ENCODE data around the gene PTPRE. TPM values are rescaled to one million over a fixed set of nuclear protein-coding genes. Genes with fewer than 3 reads are reported as not detected.

The PTPRE gene
- total and polyA plus RNA-seq, 2 donors from 2014 or later: 1.1 to 25.7 TPM

DNA sequence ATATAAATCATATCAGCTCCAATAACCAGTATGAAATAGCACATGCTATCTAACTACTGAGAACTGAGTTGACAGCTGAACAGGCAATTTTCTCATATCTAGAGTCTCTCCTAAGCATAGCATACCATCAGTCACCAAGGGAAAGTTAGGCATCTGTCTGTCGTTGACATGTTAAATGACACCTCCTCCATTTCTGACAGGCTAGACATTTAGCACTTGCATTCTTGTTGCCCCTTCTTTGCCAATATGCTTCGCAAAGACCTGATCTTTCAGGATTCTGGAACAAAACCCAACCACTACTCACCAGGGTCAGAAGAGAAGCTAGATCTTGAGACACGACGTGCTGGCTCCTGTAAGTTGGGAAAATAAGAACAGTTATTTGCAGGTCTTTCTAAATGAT lies 209.3 kb downstream of the PTPRE start:
- DNase-seq: no peak
- no peaks in the 10 kb centered on the region for H3K9me3 ChIP-seq (ENCODE audit: control insufficient read depth in 2 of 3, insufficient read depth in 1 of 3, low read length in 3 of 3)
- peaks cover 0 to 2% (median 0%) of the 10 kb centered on the region in 3 donors for H3K36me3 ChIP-seq (ENCODE audit: control insufficient read depth in 2 of 3, insufficient read depth in 3 of 3, low read length in 3 of 3)
- H3K4me1 ChIP-seq (ENCODE audit: control insufficient read depth in 2 of 3, insufficient read depth in 2 of 3, low read depth in 1 of 3, low read length in 3 of 3): no peaks in the 10 kb centered on the region
- no peaks in the 10 kb centered on the region for H3K27me3 ChIP-seq (ENCODE audit: control insufficient read depth, insufficient read depth, low read length)
- intact Hi-C loops (cut with DNase I): no loop called here
- TF ChIP-seq, protein P1, sequence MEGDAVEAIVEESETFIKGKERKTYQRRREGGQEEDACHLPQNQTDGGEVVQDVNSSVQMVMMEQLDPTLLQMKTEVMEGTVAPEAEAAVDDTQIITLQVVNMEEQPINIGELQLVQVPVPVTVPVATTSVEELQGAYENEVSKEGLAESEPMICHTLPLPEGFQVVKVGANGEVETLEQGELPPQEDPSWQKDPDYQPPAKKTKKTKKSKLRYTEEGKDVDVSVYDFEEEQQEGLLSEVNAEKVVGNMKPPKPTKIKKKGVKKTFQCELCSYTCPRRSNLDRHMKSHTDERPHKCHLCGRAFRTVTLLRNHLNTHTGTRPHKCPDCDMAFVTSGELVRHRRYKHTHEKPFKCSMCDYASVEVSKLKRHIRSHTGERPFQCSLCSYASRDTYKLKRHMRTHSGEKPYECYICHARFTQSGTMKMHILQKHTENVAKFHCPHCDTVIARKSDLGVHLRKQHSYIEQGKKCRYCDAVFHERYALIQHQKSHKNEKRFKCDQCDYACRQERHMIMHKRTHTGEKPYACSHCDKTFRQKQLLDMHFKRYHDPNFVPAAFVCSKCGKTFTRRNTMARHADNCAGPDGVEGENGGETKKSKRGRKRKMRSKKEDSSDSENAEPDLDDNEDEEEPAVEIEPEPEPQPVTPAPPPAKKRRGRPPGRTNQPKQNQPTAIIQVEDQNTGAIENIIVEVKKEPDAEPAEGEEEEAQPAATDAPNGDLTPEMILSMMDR (IDR thresholded peaks at IDR 0.05; ENCODE audit: borderline replicate concordance, extremely low read depth, insufficient read depth): no peak
- no peak for FAIRE-seq
- H3K9ac ChIP-seq (ENCODE audit: low read length in 3 of 3): no peak overlapping the region
- no peak overlapping the region for H3K27ac ChIP-seq (ENCODE audit: low read depth in 2 of 2, low read length in 2 of 2)
- no peak overlapping the region for H3K4me3 ChIP-seq (ENCODE audit: low read length in 3 of 3)

DNA sequence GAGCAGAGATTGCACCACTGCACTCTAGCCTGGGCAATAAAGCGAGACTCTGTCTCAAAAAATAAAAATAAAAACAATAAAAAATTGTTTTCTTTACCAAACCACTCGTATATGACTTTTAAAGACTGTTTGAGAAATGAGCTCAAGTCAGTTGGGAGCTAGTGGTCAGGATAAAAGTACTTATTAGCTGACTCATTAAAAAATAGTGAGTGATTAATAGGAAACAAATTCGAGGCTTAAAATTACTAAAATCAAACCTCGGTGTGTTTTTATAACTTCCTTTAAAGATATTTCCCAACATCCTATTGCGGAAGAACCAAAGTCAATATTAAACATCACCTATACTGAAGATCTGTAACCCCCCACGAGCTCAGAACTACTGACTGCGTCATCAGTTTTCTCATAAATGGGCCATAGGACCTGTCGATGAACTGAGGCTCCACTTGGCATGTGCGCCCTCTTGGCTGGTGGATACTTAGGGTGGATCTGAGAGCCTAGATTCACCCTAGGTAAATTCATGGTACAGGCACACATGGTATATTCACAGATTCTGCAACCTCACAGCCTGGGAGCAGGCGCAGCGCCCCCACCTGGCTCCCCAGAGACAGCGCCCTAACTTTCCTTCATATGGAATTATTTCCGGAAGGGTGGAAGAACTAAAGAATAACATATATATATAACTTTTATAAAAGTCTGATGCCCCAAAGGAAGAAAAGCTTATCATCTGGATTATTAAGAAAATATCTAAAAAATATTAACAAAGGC lies 210.1 kb downstream of the PTPRE start:
- intact Hi-C loops (cut with DNase I): no loop called here
- H3K36me3 ChIP-seq (ENCODE audit: control insufficient read depth in 2 of 3, insufficient read depth in 3 of 3, low read length in 3 of 3): peaks cover 0 to 2% (median 0%) of the 10 kb centered on the region in 3 donors
- no peaks in the 10 kb centered on the region for H3K27me3 ChIP-seq (ENCODE audit: control insufficient read depth, insufficient read depth, low read length)
- no peak overlapping the region for H3K9ac ChIP-seq (ENCODE audit: low read length in 3 of 3)
- DNase-seq: no peak
- H3K27ac ChIP-seq (ENCODE audit: low read depth in 2 of 2, low read length in 2 of 2): no peak overlapping the region
- TF ChIP-seq, protein P1 (IDR thresholded peaks at IDR 0.05; ENCODE audit: borderline replicate concordance, extremely low read depth, insufficient read depth): no peak
- H3K9me3 ChIP-seq (ENCODE audit: control insufficient read depth in 2 of 3, insufficient read depth in 1 of 3, low read length in 3 of 3): no peaks in the 10 kb centered on the region
- no peaks in the 10 kb centered on the region for H3K4me1 ChIP-seq (ENCODE audit: control insufficient read depth in 2 of 3, insufficient read depth in 2 of 3, low read depth in 1 of 3, low read length in 3 of 3)
- no peak overlapping the region for H3K4me3 ChIP-seq (ENCODE audit: low read length in 3 of 3)
- no peak for FAIRE-seq

DNA sequence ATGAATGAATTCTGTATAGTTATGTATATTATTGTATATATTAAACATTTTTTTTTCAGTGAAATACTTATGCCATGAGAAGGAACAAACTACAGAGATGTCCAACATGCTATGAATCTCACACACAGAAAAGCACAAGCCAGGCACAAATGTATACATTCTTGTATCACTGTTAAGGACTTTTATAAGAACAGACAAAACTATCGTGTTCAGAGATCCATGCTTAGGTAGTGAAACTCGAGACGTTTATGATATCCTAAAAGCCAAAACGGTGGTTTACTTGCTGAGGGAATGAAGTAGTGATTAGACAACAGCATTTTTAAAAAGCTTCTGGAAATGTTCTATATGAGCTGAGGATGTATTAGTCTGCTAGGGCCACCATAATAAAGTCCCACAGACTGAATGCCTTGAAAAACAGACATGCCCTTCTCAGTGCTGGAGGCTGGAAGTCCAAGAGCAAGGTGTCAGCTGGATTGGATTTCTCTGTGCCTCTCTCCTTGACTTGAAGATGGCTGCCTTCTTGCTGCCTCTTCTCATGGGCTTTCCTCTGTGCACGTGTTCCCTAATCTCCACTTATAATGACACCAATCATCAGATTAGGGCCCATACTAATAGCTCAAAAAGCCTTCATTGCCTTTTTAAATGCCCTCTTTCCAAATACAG lies 215.0 kb downstream of the PTPRE start:
- intact Hi-C loops (cut with DNase I): no loop called here
- no peak for DNase-seq
- Histone ChIP-seq H3K27me3 (ENCODE audit: control insufficient read depth, insufficient read depth, low read length) (no peaks in the 10 kb centered on the region), H3K36me3 (ENCODE audit: control insufficient read depth in 2 of 3, insufficient read depth in 3 of 3, low read length in 3 of 3) (no peaks in the 10 kb centered on the region), H3K9me3 (ENCODE audit: control insufficient read depth in 2 of 3, insufficient read depth in 1 of 3, low read length in 3 of 3) (no peaks in the 10 kb centered on the region), H3K4me1 (ENCODE audit: control insufficient read depth in 2 of 3, insufficient read depth in 2 of 3, low read depth in 1 of 3, low read length in 3 of 3) (peaks cover 0 to 6% (median 0%) of the 10 kb centered on the region in 3 donors), H3K9ac (ENCODE audit: low read length in 3 of 3) (no peak overlapping the region), H3K4me3 (ENCODE audit: low read length in 3 of 3) (no peak overlapping the region), H3K27ac (ENCODE audit: low read depth in 2 of 2, low read length in 2 of 2) (no peak overlapping the region)
- TF ChIP-seq, protein P1 (IDR thresholded peaks at IDR 0.05; ENCODE audit: borderline replicate concordance, extremely low read depth, insufficient read depth): no peak
- FAIRE-seq: no peak
